Glutamatergic neuron (in vitro differentiated cells): ENCODE results near the gene GRID1. TPM values are rescaled to one million over a fixed set of nuclear protein-coding genes. Genes with fewer than 3 reads are reported as not detected.

Experiments used
- DNase-seq: peaks from one replicate; pipeline ENCODE4 v3.0.0; 2022
- H3K27ac Mint-ChIP-seq: one replicate; pipeline ENCODE4 v1.8.0; 2020; ENCODE audit warnings: mild to moderate bottlenecking, mixed read lengths, inconsistent platforms; ENCODE audit not compliant: unreplicated experiment
- H3K27me3 Mint-ChIP-seq: one replicate; pipeline ENCODE4 v1.8.0; 2020; ENCODE audit warnings: mild to moderate bottlenecking, moderate library complexity, mixed read lengths, inconsistent platforms; ENCODE audit not compliant: unreplicated experiment
- H3K36me3 Mint-ChIP-seq: one replicate; pipeline ENCODE4 v1.8.0; 2020; ENCODE audit warnings: mild to moderate bottlenecking, mixed read lengths, inconsistent platforms; ENCODE audit not compliant: unreplicated experiment
- H3K4me1 Mint-ChIP-seq: one replicate; pipeline ENCODE4 v1.8.0; 2020; ENCODE audit warnings: mild to moderate bottlenecking, low read depth, mixed read lengths, inconsistent platforms; ENCODE audit not compliant: unreplicated experiment
- H3K4me3 Mint-ChIP-seq: one replicate; pipeline ENCODE4 v1.8.0; 2020; ENCODE audit warnings: mild to moderate bottlenecking, mixed read lengths, inconsistent platforms; ENCODE audit not compliant: unreplicated experiment
- H3K9me3 Mint-ChIP-seq: one replicate; pipeline ENCODE4 v1.8.0; 2020; ENCODE audit warnings: mild to moderate bottlenecking, moderate library complexity, mixed read lengths, inconsistent platforms; ENCODE audit not compliant: unreplicated experiment
- CTCF ChIP-seq: fragments of 200-600 bp; sonication (generic); IDR thresholded peaks from one replicate; pipeline ENCODE4 v1.5.0; 2021; ENCODE audit not compliant: partially characterized antibody, unreplicated experiment
- total RNA-seq: library from RNA; stranded (reverse); fragmentation: NEBNext Ultra II Directional; extraction: Animal tissue kit (Norgen Biotek cat#: 25700); gene quantifications from one replicate; pipeline ENCODE4 v1.2.1, GENCODE V29; 2021; ENCODE audit not compliant: unreplicated experiment

The GRID1 gene
- total RNA-seq, 1 donor from 2014 or later: 8.0 TPM

GRCh38 chr10:86043236-86043635 lies 323.4 kb downstream of the GRID1 start:
- no peaks in the 10 kb centered on the region for H3K9me3 Mint-ChIP-seq

GRCh38 chr10:86042161-86042560 lies 324.4 kb downstream of the GRID1 start:
- Mint-ChIP-seq H3K27ac (no peak overlapping the region), H3K27me3 (peaks cover 2% of the 10 kb centered on the region), H3K4me1 (no peaks in the 10 kb centered on the region), H3K4me3 (no peak overlapping the region), H3K9me3 (no peaks in the 10 kb centered on the region), H3K36me3 (no peaks in the 10 kb centered on the region)
- DNase-seq: no peak
- no peak for TF ChIP-seq CTCF

More at GRCh38 chr10:86043236-86043635, 323.4 kb downstream of the GRID1 start:
- Mint-ChIP-seq H3K36me3 (no peaks in the 10 kb centered on the region), H3K27me3 (peaks cover 2% of the 10 kb centered on the region), H3K4me1 (peaks cover 2% of the 10 kb centered on the region), H3K27ac (no peak overlapping the region), H3K4me3 (no peak overlapping the region)
- DNase-seq: no peak
- TF ChIP-seq CTCF: no peak

- no peak for TF ChIP-seq CTCF
- no peak overlapping the region for H3K27ac Mint-ChIP-seq
- no peaks in the 10 kb centered on the region for H3K9me3 Mint-ChIP-seq
- peaks cover 2% of the 10 kb centered on the region for H3K27me3 Mint-ChIP-seq
- no peak overlapping the region for H3K4me3 Mint-ChIP-seq
- no peak for DNase-seq
- no peaks in the 10 kb centered on the region for H3K36me3 Mint-ChIP-seq
- no peaks in the 10 kb centered on the region for H3K4me1 Mint-ChIP-seq
Observed at GRCh38 chr10:86041116-86041515, 325.5 kb downstream of the GRID1 start.

GRCh38 chr10:86038371-86038770 lies 328.2 kb downstream of the GRID1 start:
- no peaks in the 10 kb centered on the region for H3K4me1 Mint-ChIP-seq
- TF ChIP-seq CTCF: no peak
- no peaks in the 10 kb centered on the region for H3K9me3 Mint-ChIP-seq
- no peak overlapping the region for H3K4me3 Mint-ChIP-seq
- H3K27me3 Mint-ChIP-seq: peaks cover 2% of the 10 kb centered on the region
- DNase-seq: no peak
- H3K36me3 Mint-ChIP-seq: no peaks in the 10 kb centered on the region
- H3K27ac Mint-ChIP-seq: no peak overlapping the region

- peaks cover 2% of the 10 kb centered on the region for H3K27me3 Mint-ChIP-seq
- TF ChIP-seq CTCF: no peak
- no peaks in the 10 kb centered on the region for H3K4me1 Mint-ChIP-seq
- H3K4me3 Mint-ChIP-seq: no peak overlapping the region
- H3K9me3 Mint-ChIP-seq: no peaks in the 10 kb centered on the region
- no peaks in the 10 kb centered on the region for H3K36me3 Mint-ChIP-seq
- H3K27ac Mint-ChIP-seq: no peak overlapping the region
- no peak for DNase-seq
Observed at GRCh38 chr10:86037096-86037495, 329.5 kb downstream of the GRID1 start.
